K562 (cell line): ENCODE results near the gene AP3B1. TPM values are rescaled to one million over a fixed set of nuclear protein-coding genes. Genes with fewer than 3 reads are reported as not detected.

Experiments used
- ATAC-seq: fragments of 200-7000 bp; cut with Tn5 transposase; 3 replicates; pipeline ENCODE4 v1.9.1; 2020; ENCODE audit warnings: moderate library complexity
- BruUV-seq: library from RNA; stranded (reverse); fragments of 400-500 nt; replicated peaks from 2 replicates; lab custom pipeline; 2021; lab: Mats Ljungman, UMichigan
- CTCF ChIA-PET: fragments of 300-600 bp; formaldehyde crosslinking; extraction: SDS; loops from one replicate; lab custom pipeline; 2021; ENCODE audit warnings: low intra/inter-chr PET ratio; lab: Yijun Ruan, JAX
- POLR2A ChIA-PET: fragments of 300-600, 350-650 bp; sonication (Branson Sonifier 250); formaldehyde crosslinking; extraction: SDS; loops from one replicate; lab custom pipeline; 2021; ENCODE audit warnings: antibody characterized with exemption, inconsistent platforms; lab: Yijun Ruan, JAX
- DNase-seq, 4 experiments: peaks; one replicate each; pipeline versions ENCODE4 v3.0.0 to v3.0.0-alpha.2; 2011 to 2018; ENCODE audit warnings: low spot score in 3 of 4, mixed read lengths in 3 of 4; ENCODE audit errors: extremely low read depth in 1 of 4
- FAIRE-seq: peaks from 2 replicates; lab custom pipeline; 2011; peaks lifted over from hg19 to GRCh38; lab: Jason Lieb, UNC
- H2AFZ ChIP-seq: 2 replicates; pipeline ENCODE4 v1.6.0; 2011; ENCODE audit warnings: low read depth, low read length, control low read depth, inconsistent platforms
- H3K27ac ChIP-seq: fragments of 200-600 bp; 3 replicates; pipeline ENCODE4 v1.8.0; 2011; ENCODE audit warnings: low read depth, mild to moderate bottlenecking, control low read depth, inconsistent platforms, low read length, moderate library complexity, mixed read lengths; ENCODE audit errors: extremely low read depth
- H3K27me3 ChIP-seq, 2 experiments: fragments of 300-600 bp in 1 of 2; 2 replicates in 1 of 2; 3 replicates in 1 of 2; pipeline versions ENCODE4 v1.6.0 to v1.8.0; 2011; ENCODE audit warnings: inconsistent platforms in 2 of 2, low read length in 2 of 2, mild to moderate bottlenecking in 1 of 2, mixed read lengths in 1 of 2, moderate library complexity in 1 of 2; ENCODE audit not compliant: control insufficient read depth in 2 of 2, insufficient read depth in 2 of 2
- H3K36me3 ChIP-seq: fragments of 300-600 bp; 3 replicates; pipeline ENCODE4 v1.8.0; 2011; ENCODE audit warnings: mild to moderate bottlenecking, low read length, inconsistent platforms; ENCODE audit not compliant: control insufficient read depth, insufficient read depth
- H3K4me1 ChIP-seq, 2 experiments: fragments of 200-600 bp in 1 of 2; replicated peaks in 1 of 2; 2 replicates in 1 of 2; 3 replicates in 1 of 2; pipeline versions ENCODE4 v1.5.1 to v1.8.0; 2011; ENCODE audit warnings: inconsistent platforms in 2 of 2, low read length in 2 of 2, mild to moderate bottlenecking in 1 of 2, mixed read lengths in 1 of 2, moderate library complexity in 1 of 2; ENCODE audit not compliant: control insufficient read depth in 2 of 2, insufficient read depth in 2 of 2
- H3K4me2 ChIP-seq: 2 replicates; pipeline ENCODE4 v1.6.1; 2011; ENCODE audit warnings: low read length, control low read depth, inconsistent platforms, mixed read lengths; ENCODE audit not compliant: insufficient read depth
- H3K4me3 ChIP-seq: fragments of 200-600 bp; sonication (generic), shearing (Covaris generic); 2 replicates; pipeline ENCODE4 v1.5.1; 2016; ENCODE audit warnings: control low read depth, inconsistent platforms
- H3K79me2 ChIP-seq: fragments of 200-600 bp; 3 replicates; pipeline ENCODE4 v1.8.0; 2011; ENCODE audit warnings: low read length, inconsistent platforms; ENCODE audit not compliant: control insufficient read depth, insufficient read depth
- H3K9ac ChIP-seq, 2 experiments: 2 replicates each; pipeline versions ENCODE4 v1.6.0 to v1.6.1; 2011; ENCODE audit warnings: low read depth in 2 of 2, low read length in 2 of 2, control low read depth in 1 of 2, inconsistent platforms in 1 of 2, mild to moderate bottlenecking in 1 of 2, mixed read lengths in 1 of 2; ENCODE audit not compliant: insufficient read depth in 1 of 2
- H3K9me1 ChIP-seq: one replicate; pipeline ENCODE4 v1.6.0; 2011; ENCODE audit warnings: inconsistent platforms, mild to moderate bottlenecking, low read length, moderate library complexity; ENCODE audit not compliant: control insufficient read depth, insufficient read depth
- H3K9me3 ChIP-seq: replicated peaks from 2 replicates; pipeline ENCODE4 v1.5.1; 2011; ENCODE audit warnings: low read depth, low read length, inconsistent platforms; ENCODE audit not compliant: control insufficient read depth, insufficient read depth
- H4K20me1 ChIP-seq: replicated peaks from 2 replicates; pipeline ENCODE4 v1.6.1; 2011; ENCODE audit warnings: low read length, inconsistent platforms, mixed read lengths; ENCODE audit not compliant: control insufficient read depth, insufficient read depth
- ARID1B ChIP-seq: fragments of 450-650 bp; IDR thresholded peaks from 2 replicates; pipeline ENCODE4 v1.6.1; 2016; ENCODE audit warnings: antibody characterized with exemption, mild to moderate bottlenecking, inconsistent platforms
- BCOR ChIP-seq: fragments of 450-650 bp; IDR thresholded peaks from 2 replicates; pipeline ENCODE4 v1.6.1; 2016
- DACH1 ChIP-seq: fragments of 450-650 bp; IDR thresholded peaks from 2 replicates; pipeline ENCODE4 v1.6.1; 2018; ENCODE audit not compliant: partially characterized antibody
- KDM5B ChIP-seq: fragments of 200-600 bp; sonication (generic); IDR thresholded peaks from 2 replicates; pipeline ENCODE4 v1.6.1; 2012; ENCODE audit warnings: low read depth, mild to moderate bottlenecking, moderate library complexity, low read length, control low read depth, inconsistent platforms; ENCODE audit not compliant: insufficient replicate concordance
- MAFG ChIP-seq: fragments of 450-650 bp; conservative IDR thresholded peaks from 2 replicates; pipeline ENCODE4 v1.6.1; 2016; ENCODE audit warnings: missing genetic modification characterization, missing compliant biosample characterization
- PHTF2 ChIP-seq: fragments of 250-450 bp; sonication (Bioruptor Pico); IDR thresholded peaks from 2 replicates; pipeline ENCODE4 v1.5.0; 2021; ENCODE audit warnings: mild to moderate bottlenecking
- USF2 ChIP-seq: sonication (generic); formaldehyde crosslinking; IDR thresholded peaks from 2 replicates; pipeline ENCODE4 v1.5.0; 2020; ENCODE audit warnings: missing genetic modification reagents
- YBX1 ChIP-seq: fragments of 450-650 bp; IDR thresholded peaks from 2 replicates; pipeline ENCODE4 v1.7.1; 2016; ENCODE audit warnings: mild to moderate bottlenecking
- ZBTB17 ChIP-seq: fragments of 450-650 bp; formaldehyde crosslinking; IDR thresholded peaks from 2 replicates; pipeline ENCODE4 v1.4.0; 2020; ENCODE audit warnings: mild to moderate bottlenecking
- ZFX ChIP-seq: sonication (generic); formaldehyde crosslinking; IDR thresholded peaks from 2 replicates; pipeline ENCODE4 v1.8.0; 2022; ENCODE audit warnings: mild to moderate bottlenecking, missing genetic modification reagents, moderate library complexity
- ZNF239 ChIP-seq: fragments of 250-450 bp; sonication (Bioruptor Pico); IDR thresholded peaks from 2 replicates; pipeline ENCODE4 v1.4.0; 2020; ENCODE audit warnings: mild to moderate bottlenecking
- WGBS: fragments of 100-300 bp; shearing (Covaris generic); methylation state at CpG from one replicate; pipeline ENCODE4 v1.1.6; 2016; ENCODE audit warnings: low coverage, mixed read lengths; ENCODE audit not compliant: insufficient coverage; ENCODE audit errors: missing lambda C conversion rate; 5-methylcytosine and 5-hydroxymethylcytosine counted together
- in situ Hi-C: fragments of 300-500 bp; cut with MboI; formaldehyde crosslinking; loops from 4 replicates; pipeline ENCODE4 v1.15.0; 2018; ENCODE audit warnings: inconsistent platforms, mixed read lengths
- intact Hi-C: fragments of 100-400 bp; cut with micrococcal nuclease; formaldehyde crosslinking; loops from 2 replicates; pipeline ENCODE4 v1.14.2; 2022
- polyA plus RNA-seq, 8 experiments: library from polyadenylated mRNA; depleted of rRNA in 4 of 8; stranded (reverse) in 5 of 8; unstranded in 3 of 8; fragments of >200 nt; fragmentation: Nextera tagmentation in 2 of 8; fragmentation: Illumina TruSeq in 1 of 8; extraction: Ambion mirVana in 2 of 8; extraction: Trizol in 1 of 8; gene quantifications; 2 replicates each; pipeline versions ENCODE4 v1.2.1 to v1.2.3, GENCODE V29; 2011 to 2014; ENCODE audit warnings: inconsistent platforms in 1 of 8, missing spikeins in 1 of 8
- total RNA-seq, 7 experiments: library from RNA; depleted of rRNA in 6 of 7; stranded (reverse); fragments of >200 nt in 6 of 7; fragmentation: Illumina TruSeq in 2 of 7; extraction: Trizol in 2 of 7; gene quantifications; 2 replicates each; pipeline versions ENCODE4 v1.2.1 to v1.2.3, GENCODE V29; 2011 to 2021; ENCODE audit warnings: low replicate concordance in 1 of 7
- TF ChIP-seq, protein P1 (sequence below), 2 experiments: fragments of 450-650 bp; IDR thresholded peaks; 2 replicates each; pipeline ENCODE4 v1.6.1; 2018; ENCODE audit warnings: mild to moderate bottlenecking in 2 of 2, low read depth in 1 of 2; ENCODE audit not compliant: partially characterized antibody in 2 of 2
- TF ChIP-seq, protein P2 (sequence below): sonication (generic); formaldehyde crosslinking; IDR thresholded peaks from 2 replicates; pipeline ENCODE4 v1.8.0; 2023; ENCODE audit warnings: missing genetic modification reagents, mild to moderate bottlenecking, borderline replicate concordance

Gene AP3B1
- total and polyA plus RNA-seq, 9 of the 15 experiments (the other 6 are each of a cell fraction or from before 2014, with no cell fraction given): 21.1 to 61.8 (median 42.2) TPM

DNA sequence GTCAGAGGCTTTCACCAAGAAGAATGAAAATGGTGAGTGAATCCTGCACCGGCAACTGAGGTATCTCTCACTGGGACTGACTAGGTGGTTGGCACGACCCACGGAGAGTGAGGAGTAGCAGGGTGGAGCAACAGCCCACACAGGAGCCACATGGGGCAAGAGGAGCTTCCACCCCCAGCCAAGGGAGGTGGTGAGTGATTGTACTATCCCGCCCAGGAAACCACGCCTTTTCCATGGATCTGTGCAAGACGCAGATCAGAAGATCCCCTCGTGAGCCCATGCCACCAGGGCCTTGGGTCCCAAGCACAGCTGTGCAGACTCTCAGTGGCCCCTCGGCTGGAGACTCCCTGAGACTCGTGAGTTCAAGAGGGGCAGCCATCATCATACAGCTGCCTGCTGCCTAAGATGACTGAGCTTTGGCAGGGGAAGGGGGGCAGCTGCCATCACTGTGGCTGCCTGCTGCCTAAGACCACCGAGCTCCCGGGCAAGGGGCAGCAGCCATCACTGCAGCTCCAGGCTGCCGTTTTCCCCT is 229.5 kb downstream of the AP3B1 start:
- in situ Hi-C loops: no loop called here
- intact Hi-C loops: no loop called here
- POLR2A ChIA-PET: interaction anchor here (1.1 kb wide), 1 partner anchor 9 kb away, joined by 3 read pairs; no protein-coding TSS in a partner anchor
- TF ChIP-seq BCOR (no peak), ZFX (CRISPR knock-in tag) (no peak), ARID1B (no peak), PHTF2 (no peak), MAFG (tag) (no peak), ZBTB17 (CRISPR knock-in tag) (no peak), KDM5B (no peak), USF2 (CRISPR knock-in tag) (no peak), ZNF239 (no peak), DACH1 (no peak), YBX1 (no peak)
- TF ChIP-seq, protein P1, sequence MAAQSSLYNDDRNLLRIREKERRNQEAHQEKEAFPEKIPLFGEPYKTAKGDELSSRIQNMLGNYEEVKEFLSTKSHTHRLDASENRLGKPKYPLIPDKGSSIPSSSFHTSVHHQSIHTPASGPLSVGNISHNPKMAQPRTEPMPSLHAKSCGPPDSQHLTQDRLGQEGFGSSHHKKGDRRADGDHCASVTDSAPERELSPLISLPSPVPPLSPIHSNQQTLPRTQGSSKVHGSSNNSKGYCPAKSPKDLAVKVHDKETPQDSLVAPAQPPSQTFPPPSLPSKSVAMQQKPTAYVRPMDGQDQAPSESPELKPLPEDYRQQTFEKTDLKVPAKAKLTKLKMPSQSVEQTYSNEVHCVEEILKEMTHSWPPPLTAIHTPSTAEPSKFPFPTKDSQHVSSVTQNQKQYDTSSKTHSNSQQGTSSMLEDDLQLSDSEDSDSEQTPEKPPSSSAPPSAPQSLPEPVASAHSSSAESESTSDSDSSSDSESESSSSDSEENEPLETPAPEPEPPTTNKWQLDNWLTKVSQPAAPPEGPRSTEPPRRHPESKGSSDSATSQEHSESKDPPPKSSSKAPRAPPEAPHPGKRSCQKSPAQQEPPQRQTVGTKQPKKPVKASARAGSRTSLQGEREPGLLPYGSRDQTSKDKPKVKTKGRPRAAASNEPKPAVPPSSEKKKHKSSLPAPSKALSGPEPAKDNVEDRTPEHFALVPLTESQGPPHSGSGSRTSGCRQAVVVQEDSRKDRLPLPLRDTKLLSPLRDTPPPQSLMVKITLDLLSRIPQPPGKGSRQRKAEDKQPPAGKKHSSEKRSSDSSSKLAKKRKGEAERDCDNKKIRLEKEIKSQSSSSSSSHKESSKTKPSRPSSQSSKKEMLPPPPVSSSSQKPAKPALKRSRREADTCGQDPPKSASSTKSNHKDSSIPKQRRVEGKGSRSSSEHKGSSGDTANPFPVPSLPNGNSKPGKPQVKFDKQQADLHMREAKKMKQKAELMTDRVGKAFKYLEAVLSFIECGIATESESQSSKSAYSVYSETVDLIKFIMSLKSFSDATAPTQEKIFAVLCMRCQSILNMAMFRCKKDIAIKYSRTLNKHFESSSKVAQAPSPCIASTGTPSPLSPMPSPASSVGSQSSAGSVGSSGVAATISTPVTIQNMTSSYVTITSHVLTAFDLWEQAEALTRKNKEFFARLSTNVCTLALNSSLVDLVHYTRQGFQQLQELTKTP (IDR thresholded peaks at IDR 0.05; ENCODE audit: low read depth in 1 of 2, partially characterized antibody in 2 of 2): no peak
- TF ChIP-seq, protein P2, sequence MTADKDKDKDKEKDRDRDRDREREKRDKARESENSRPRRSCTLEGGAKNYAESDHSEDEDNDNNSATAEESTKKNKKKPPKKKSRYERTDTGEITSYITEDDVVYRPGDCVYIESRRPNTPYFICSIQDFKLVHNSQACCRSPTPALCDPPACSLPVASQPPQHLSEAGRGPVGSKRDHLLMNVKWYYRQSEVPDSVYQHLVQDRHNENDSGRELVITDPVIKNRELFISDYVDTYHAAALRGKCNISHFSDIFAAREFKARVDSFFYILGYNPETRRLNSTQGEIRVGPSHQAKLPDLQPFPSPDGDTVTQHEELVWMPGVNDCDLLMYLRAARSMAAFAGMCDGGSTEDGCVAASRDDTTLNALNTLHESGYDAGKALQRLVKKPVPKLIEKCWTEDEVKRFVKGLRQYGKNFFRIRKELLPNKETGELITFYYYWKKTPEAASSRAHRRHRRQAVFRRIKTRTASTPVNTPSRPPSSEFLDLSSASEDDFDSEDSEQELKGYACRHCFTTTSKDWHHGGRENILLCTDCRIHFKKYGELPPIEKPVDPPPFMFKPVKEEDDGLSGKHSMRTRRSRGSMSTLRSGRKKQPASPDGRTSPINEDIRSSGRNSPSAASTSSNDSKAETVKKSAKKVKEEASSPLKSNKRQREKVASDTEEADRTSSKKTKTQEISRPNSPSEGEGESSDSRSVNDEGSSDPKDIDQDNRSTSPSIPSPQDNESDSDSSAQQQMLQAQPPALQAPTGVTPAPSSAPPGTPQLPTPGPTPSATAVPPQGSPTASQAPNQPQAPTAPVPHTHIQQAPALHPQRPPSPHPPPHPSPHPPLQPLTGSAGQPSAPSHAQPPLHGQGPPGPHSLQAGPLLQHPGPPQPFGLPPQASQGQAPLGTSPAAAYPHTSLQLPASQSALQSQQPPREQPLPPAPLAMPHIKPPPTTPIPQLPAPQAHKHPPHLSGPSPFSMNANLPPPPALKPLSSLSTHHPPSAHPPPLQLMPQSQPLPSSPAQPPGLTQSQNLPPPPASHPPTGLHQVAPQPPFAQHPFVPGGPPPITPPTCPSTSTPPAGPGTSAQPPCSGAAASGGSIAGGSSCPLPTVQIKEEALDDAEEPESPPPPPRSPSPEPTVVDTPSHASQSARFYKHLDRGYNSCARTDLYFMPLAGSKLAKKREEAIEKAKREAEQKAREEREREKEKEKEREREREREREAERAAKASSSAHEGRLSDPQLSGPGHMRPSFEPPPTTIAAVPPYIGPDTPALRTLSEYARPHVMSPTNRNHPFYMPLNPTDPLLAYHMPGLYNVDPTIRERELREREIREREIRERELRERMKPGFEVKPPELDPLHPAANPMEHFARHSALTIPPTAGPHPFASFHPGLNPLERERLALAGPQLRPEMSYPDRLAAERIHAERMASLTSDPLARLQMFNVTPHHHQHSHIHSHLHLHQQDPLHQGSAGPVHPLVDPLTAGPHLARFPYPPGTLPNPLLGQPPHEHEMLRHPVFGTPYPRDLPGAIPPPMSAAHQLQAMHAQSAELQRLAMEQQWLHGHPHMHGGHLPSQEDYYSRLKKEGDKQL (CRISPR knock-in tag): no peak

More for the DNA sequence above, 229.5 kb downstream of the AP3B1 start:
- no peaks in the 10 kb centered on the region for H3K9me1 ChIP-seq
- CTCF ChIA-PET: interaction anchor here (0.8 kb wide), 1 partner anchor 204 kb away, joined by 3 read pairs; no protein-coding TSS in a partner anchor
- H3K79me2 ChIP-seq: no peaks in the 10 kb centered on the region
- FAIRE-seq: no peak
- H3K9me3 ChIP-seq: no peaks in the 10 kb centered on the region
- no peaks in the 10 kb centered on the region for H4K20me1 ChIP-seq
- no peak overlapping the region for H2AFZ ChIP-seq
- 64% methylated on average over 9 of the region's 12 CpGs for WGBS
- no peak for DNase-seq
- no peak overlapping the region for H3K27ac ChIP-seq
- no peak overlapping the region; a peak in 1 of 4 replicates for H3K9ac ChIP-seq
- H3K4me2 ChIP-seq: no peak overlapping the region
- ATAC-seq: no peak
- H3K4me3 ChIP-seq: no peak overlapping the region
- H3K4me1 ChIP-seq: peaks cover 0 to 5% of the 10 kb centered on the region in 2 experiments; a peak in 2 of 5 replicates
- no peaks in the 10 kb centered on the region for H3K36me3 ChIP-seq
- BruUV-seq: no TSS peak
- no peaks in the 10 kb centered on the region for H3K27me3 ChIP-seq
